ENCODE results near the gene DTYMK. TPM values are rescaled to one million over a fixed set of nuclear protein-coding genes. Genes with fewer than 3 reads are reported as not detected.

DTYMK gene
- total and polyA plus RNA-seq, 2 of the 8 experiments (the other 6 are each of a cell fraction or from before 2014, with no cell fraction given), result 58.3 to 69.9 TPM

GRCh38 chr2:241728627-241729026 lies 42.0 kb upstream of the DTYMK start:
- H3K4me3 ChIP-seq (ENCODE audit: extremely low read depth in 1 of 4, insufficient read depth in 2 of 4, low read depth in 3 of 4, low read length in 4 of 4), result no peak overlapping the region
- no peak overlapping the region for H3K4me2 ChIP-seq (ENCODE audit: insufficient read depth in 1 of 2, low read depth in 2 of 2, low read length in 2 of 2)
- no peak overlapping the region for H2AFZ ChIP-seq (ENCODE audit: low read length)
- H3K4ac ChIP-seq (replicated peaks; ENCODE audit: insufficient read length, low read depth, low read length), result no peak overlapping the region
- WGBS, 2 experiments (ENCODE audit: extremely low coverage in 1 of 2, insufficient coverage in 1 of 2, insufficient read length in 1 of 2, insufficient replicate concordance in 2 of 2, low coverage in 1 of 2, low lambda C conversion rate in 2 of 2, missing lambda C conversion rate in 1 of 2), result 87% methylated on average over 19 of the region's 19 CpGs; no CpG with 5 or more reads in 1 of the 2 experiments
- H3K79me1 ChIP-seq (ENCODE audit: low read depth, low read length), result 0 out of 2 replicates have a peak, but pooled peaks cover 2% of the 10 kb centered on the region
- no peak for FAIRE-seq
- no peak overlapping the region for H2BK12ac ChIP-seq (ENCODE audit: low read depth, low read length)
- no peaks in the 10 kb centered on the region for H3K79me2 ChIP-seq (ENCODE audit: control insufficient read depth in 1 of 2, insufficient read depth in 2 of 2, low read length in 2 of 2)
- no peak overlapping the region for H2BK15ac ChIP-seq (ENCODE audit: low read length)
- no peak overlapping the region for H3K23ac ChIP-seq (ENCODE audit: insufficient read length)
- POLR2A ChIA-PET (ENCODE audit: partially characterized antibody), result interaction anchor here (0.8 to 10.7 kb wide), 2 partner anchors 14 to 26 kb away, joined by 4 to 64 read pairs; partner anchors contain the start of gene ING5
- 0 out of 2 replicates have a peak overlapping the region, but pooled peaks have one; percentile 18 for H4K8ac ChIP-seq (ENCODE audit: extremely low read depth, insufficient read depth, low read length)
- H2BK5ac ChIP-seq (ENCODE audit: low read depth, low read length), result no peak overlapping the region
- H3K18ac ChIP-seq (ENCODE audit: extremely low read depth, low read length), result no peak overlapping the region
- DNase-seq (ENCODE audit: low read depth in 1 of 2, low spot score in 2 of 2), result no peak
- no peak overlapping the region for H3K56ac ChIP-seq (replicated peaks; ENCODE audit: insufficient read length, low read depth, low read length)
- no peak overlapping the region for H3K9ac ChIP-seq (replicated peaks in 1 of 4; ENCODE audit: extremely low read depth in 1 of 4, low read depth in 3 of 4, low read length in 3 of 4)
- H2BK120ac ChIP-seq (replicated peaks; ENCODE audit: low read depth, low read length), result no peak overlapping the region
- peaks cover 0 to 9% (median 2%) of the 10 kb centered on the region in 4 experiments; a peak in 3 of 8 replicates for H3K36me3 ChIP-seq (ENCODE audit: control insufficient read depth in 2 of 4, insufficient read depth in 4 of 4, low read length in 3 of 4)
- no peak overlapping the region for H2BK20ac ChIP-seq (ENCODE audit: low read length)
- TF ChIP-seq KDM4A (IDR thresholded peaks at IDR 0.05; ENCODE audit: low read depth, low read length, severe bottlenecking), result no peak
- H4K91ac ChIP-seq (replicated peaks; ENCODE audit: insufficient read length, low read length), result no peak overlapping the region
- H4K20me1 ChIP-seq (replicated peaks in 1 of 2; ENCODE audit: control insufficient read depth in 1 of 2, insufficient read depth in 2 of 2, low read length in 2 of 2), result peaks cover 3 to 5% of the 10 kb centered on the region in 2 experiments
- no peaks in the 10 kb centered on the region for H3K4me1 ChIP-seq (replicated peaks in 1 of 4; ENCODE audit: control insufficient read depth in 3 of 4, insufficient read depth in 4 of 4, low read length in 3 of 4)
- peaks cover 0 to 4% (median 3%) of the 10 kb centered on the region in 4 experiments; a peak in 4 of 7 replicates for H3K27me3 ChIP-seq (replicated peaks in 1 of 4; ENCODE audit: control insufficient read depth in 3 of 4, extremely low read depth in 1 of 4, insufficient read depth in 3 of 4, low read length in 3 of 4)
- H3K27ac ChIP-seq (ENCODE audit: low read depth, low read length), result no peak overlapping the region
- no peaks in the 10 kb centered on the region for H3K9me3 ChIP-seq (ENCODE audit: insufficient read depth in 2 of 2, low read depth in 1 of 2, low read length in 1 of 2)
- H3K23me2 ChIP-seq (ENCODE audit: low read depth, low read length), result no peaks in the 10 kb centered on the region
- H3K14ac ChIP-seq (ENCODE audit: insufficient read length), result no peak overlapping the region
- H4K5ac ChIP-seq (ENCODE audit: insufficient read length, low read depth, low read length), result no peak overlapping the region
- CTCF ChIA-PET (ENCODE audit: partially characterized antibody), result interaction anchor here (0.7 kb wide), 1 partner anchor 76 kb away, joined by 3 read pairs; no protein-coding TSS in a partner anchor
- H2AK5ac ChIP-seq (ENCODE audit: low read depth, low read length), result no peak overlapping the region
